G401.6 (cell line): ENCODE data around the gene SNCG.
"Not testable (repeated sequence)": the region's sequence is repeated elsewhere in the genome, so short reads cannot be mapped to it uniquely, and the experiment has no call there.

Experiments
- FAIRE-seq: peaks from 2 replicates; lab custom pipeline; 2012; peaks lifted over from hg19 to GRCh38; lab: Jason Lieb, UNC

SNCG gene

DNA sequence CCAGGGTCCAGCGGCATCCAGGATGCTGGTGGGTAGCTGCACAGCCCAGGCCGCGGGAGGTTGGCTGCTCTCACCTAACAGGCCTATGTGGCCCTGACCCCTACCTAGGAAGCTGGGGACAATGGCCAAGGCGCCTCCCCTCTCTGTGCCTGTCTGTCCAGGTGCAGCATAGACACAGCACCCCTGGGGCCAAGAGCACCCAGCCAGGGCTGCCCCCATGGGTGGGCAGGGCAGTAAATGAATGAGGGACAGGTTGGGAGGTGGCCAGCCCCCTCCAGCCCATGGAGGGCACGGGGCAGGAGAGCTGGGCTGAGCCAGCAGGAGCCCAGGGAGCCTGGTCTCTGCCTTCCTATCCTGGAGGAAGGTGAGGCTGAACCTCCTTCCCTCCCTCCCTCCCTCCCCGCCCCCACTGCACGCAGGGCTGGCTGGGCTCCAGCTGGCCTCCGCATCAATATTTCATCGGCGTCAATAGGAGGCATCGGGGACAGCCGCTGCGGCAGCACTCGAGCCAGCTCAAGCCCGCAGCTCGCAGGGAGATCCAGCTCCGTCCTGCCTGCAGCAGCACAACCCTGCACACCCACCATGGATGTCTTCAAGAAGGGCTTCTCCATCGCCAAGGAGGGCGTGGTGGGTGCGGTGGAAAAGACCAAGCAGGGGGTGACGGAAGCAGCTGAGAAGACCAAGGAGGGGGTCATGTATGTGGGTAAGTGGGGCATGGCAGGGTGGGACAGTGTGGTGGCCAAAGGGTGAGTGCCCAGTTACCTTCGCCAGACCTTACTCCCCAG is at the start of gene SNCG:
Gene SNCG (plus strand): TSS at position 484 of the 785 bp plus-strand sequence. CDS start 99 bp downstream, at position 583.
- FAIRE-seq, result no peak

DNA sequence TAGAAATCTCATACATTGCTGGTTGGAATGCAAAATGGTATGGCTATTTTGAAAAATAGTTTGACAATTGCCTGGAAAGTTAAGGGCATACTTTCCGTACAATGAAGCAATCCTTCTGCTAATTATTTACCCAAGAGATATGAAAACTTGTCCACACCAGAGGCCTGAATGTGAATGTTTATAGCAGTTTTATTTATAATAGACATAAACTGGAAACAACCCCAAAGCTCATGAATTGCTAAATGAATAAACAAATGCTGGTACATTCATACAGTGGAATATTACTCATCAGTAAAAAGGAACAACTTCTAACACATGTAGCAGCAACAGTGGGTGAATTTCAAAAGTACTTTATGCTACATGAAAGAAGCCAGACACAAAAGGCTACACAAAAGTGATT is 43.7 kb upstream of the SNCG start:
- no peak for FAIRE-seq

DNA sequence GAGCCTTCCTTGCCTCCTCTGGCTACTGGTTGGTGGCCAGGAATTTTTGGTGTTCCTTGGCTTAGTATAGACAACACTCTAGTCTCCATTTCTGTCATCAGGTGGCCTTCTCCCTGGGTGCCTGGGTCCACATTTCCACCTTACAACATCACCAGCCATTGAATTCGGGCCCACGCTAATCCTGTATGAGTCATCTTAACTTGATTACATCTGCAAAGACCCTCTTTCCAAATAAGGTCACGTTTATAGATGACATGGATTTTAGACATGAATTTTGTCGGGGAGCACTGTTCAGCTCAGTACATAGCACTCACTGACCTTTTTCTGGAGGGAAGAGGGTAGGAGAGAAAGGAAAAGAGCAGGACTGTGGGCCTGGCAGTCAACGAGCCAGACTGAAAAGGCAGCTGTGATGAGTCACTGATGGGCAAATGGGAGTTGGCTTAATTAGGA is 40.4 kb upstream of the SNCG start:
- FAIRE-seq, result no peak

DNA sequence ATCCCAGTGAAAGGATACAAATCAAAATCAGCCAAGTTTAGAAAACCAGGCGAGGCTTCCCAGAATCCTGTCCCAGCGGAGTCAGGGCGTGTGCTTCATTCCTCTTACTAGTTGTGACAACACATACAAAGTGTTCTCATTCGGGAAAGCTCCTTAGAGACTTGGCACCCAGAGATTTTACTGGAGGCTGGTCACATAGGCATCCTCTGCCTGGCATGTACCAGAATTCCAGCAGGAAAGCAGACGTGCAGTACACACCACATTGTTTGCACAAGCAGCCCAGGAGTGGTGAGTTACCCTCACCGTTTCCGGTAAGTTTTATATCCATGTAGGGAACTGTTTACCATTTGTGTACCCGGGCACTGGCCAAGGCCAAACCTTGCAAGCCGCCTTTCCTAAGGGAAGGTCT is 35.8 kb upstream of the SNCG start:
- FAIRE-seq, result no peak

DNA sequence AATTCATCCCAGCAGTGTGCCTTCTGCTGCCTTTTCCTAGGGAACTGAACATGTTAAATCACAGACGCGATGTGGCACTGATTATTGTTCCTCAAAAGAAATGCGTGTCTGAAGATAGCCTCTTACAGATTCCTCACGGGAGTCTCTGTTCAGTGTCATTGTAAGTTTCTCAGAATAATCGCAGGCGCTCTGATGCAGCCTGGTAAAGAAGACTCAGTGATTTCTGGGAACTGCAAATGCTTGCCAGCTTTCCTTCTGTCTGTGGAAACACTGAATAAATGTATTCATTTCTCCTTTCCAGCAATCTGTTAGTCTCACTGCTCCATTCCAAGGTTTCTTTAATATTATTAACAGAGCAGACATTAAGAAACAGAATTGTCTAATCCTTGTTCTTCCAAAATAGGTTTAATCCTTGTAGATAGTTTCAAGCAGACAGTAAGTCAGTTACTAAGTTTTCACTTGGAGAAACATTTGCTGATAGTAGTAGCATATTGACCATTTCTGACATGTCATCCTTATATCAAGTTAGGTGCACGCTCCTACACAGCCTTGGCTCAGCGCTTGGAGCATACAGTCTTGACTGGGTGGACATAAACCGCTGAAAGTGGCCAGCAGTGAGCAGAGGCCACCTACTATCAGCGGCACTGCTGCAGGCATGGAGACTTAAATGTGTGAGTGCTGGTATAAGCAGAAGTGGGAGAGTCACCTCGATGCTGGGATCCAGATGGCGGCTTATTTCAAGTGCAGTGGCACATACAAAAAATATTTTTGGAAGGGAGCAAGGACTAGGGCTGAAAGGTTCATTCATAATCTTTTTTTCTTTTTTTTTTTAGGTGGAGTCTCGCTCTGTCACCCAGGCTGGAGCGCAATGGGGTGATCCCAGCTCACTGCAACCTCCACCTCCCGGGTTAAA is 28.7 kb upstream of the SNCG start:
- FAIRE-seq, result no peak

DNA sequence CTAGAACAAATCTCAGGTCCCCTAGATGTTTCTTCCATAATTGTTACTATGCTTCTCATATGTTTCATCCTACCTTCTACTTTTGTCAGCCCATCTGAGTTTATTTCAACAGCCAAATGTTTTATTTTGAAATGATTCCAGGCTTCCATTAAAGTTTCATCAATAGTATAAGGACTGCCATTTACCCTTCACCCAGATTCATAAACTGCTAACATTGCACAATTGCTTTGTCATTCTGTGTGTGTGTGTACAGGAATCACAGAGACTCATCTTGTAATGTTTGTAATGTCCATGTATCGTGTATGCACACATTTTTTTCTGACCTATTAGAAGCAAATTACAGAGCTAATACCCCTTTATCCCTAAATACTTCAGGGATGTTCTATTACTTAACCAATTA is 26.5 kb upstream of the SNCG start:
- FAIRE-seq, result no peak

DNA sequence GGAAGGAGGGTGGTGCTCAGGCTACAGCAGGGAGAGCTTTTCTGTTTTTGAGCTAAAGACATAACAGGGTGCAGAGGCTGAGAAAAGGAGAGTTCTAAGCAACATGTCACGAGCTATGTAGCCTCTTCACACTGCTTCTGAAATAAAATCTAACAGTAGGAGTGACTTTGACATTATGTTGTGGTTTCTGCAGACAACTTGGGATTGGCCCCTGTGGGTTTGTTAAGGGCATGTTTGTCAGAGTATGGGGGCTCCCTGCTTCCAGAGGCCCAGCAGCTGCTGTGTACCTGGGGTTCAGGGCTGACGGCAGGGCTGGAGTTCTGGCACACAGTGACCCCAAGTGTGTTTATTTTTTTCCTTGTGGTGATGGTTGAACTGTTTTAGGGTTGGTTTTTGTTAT is 25.7 kb upstream of the SNCG start:
- FAIRE-seq, result no peak

DNA sequence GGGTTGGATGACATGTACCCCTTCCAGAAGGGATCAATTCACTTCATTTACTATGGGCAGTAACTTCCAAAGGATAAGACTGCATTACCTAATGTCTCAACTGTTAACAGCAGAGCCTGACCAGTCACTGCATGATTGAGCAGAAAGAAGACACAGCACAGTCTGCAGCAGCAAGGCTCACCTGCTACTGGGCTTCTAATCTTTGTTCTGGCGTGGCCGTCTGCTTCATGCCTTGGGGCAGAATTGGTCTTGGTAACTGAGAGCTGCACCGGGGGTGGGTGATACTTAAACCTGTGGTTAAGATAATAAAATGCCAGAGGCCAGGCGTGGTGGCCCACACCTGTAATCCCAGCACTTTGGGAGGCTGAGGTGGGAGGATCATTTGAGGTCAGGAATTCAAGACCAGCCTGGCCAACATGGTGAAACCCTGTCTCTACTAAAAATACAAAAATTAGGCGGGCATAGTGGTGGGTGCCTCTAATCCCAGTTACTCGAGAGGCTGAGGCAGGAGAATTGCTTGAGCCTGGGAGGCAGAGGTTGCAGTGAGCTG is 24.2 kb upstream of the SNCG start:
- not testable (repeated sequence) for FAIRE-seq

DNA sequence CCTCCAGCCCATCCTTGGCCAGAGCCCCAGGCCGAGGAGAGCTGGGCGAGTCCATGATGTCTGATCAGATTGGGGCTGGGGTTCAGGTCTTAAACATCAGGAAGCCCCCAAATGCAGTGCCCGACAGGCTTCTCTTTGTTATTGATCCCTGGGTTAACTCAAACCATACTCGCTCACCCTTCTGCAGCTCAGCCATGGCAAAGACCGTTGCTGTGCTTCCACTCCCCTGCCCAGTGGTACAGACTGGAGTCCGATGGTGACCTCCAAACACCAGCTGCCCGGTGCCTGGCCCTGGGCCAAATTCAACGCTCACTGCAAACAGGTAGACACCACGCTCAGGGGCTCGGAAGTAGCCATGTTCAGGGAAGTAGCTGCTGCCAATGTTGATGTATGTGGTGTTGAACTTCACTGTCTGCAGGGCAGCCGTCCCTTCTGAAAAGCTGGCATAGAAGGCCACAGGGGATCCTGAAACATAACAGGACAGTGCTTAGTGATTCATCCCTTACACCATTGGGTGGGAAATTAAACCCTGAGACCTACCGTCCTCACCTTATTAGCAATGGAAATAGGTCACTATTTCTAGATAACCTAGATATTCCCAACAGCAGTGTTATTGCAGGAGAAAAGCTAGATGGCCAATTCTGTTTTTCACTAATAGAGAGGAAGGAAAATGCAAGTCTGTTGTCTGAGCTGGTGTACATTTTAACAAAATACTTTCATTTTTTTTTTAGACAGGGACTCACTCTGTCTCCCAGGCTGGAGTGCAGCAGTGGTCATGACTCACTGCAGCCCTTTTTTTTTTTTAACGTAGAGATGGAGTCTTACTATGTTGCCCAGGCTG is 21.5 kb upstream of the SNCG start:
- no peak for FAIRE-seq

DNA sequence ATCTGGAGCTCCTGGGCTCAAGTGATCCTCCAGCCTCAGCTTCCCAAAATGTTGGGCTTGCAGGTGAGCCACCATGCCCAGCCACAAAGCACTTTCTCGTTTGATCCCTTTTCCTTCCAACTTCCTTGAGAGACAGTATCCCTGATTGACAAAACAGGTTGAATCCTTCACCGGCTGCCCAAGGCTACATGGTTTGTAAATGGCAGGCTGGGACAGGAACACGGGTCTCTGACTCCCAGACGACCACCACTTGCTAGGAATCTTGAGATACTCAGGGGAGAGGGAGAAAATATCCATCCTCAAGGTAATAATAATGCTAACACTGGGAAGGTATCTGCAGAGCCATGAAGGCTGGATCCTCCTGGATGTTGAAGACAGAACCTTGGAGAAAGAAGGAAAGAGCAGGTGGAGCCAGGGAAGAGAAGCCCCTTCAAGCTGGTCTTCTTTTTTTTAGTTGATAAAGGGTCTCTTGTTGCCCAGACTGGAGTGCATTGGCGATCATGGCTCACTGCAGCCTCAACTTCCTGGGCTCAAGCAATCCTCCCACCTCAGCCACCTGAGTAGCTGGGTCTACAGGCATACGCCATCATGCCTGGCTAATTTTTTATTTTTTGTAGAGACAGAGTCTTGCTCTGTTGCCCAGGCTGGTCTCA is 20.8 kb upstream of the SNCG start:
- no peak for FAIRE-seq

DNA sequence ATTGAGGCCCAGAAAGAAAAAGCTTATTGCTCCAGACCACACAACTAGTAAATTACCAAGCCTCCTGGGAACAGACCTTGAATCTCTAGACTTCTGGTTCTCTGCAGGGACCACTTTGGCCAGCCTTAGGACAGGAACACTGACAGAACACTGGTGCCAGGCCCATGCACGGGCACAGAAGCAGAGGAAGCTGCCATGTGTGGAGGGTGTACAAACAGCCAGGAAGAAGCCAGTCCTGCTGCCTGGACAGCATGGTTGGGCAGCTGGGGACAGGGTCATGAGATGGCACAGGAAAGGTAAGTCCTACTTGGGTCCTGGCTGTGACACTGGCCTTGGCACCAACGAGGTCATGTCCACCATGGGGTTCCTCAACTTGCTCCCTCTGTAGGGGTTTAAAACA is 20.1 kb upstream of the SNCG start:
- FAIRE-seq, result no peak

DNA sequence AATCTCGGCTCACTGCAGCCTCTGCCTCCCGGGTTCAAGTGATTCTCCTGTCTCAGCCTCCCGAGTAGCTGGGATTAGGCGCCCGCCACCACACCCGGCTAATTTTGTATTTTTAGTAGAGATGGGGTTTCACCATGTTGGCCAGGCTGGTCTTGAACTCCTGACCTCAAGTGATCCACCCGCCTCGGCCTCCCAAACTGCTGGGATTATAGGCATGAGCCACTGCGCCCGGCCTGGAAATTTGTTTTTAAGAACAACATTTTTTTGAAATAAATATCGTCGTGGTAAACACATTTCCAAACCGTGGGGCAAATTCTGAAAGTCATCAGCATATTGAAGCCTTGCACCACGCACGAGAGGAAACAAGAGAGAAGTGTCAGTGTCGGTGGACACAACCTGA is 18.3 kb upstream of the SNCG start:
- not testable (repeated sequence) for FAIRE-seq

DNA sequence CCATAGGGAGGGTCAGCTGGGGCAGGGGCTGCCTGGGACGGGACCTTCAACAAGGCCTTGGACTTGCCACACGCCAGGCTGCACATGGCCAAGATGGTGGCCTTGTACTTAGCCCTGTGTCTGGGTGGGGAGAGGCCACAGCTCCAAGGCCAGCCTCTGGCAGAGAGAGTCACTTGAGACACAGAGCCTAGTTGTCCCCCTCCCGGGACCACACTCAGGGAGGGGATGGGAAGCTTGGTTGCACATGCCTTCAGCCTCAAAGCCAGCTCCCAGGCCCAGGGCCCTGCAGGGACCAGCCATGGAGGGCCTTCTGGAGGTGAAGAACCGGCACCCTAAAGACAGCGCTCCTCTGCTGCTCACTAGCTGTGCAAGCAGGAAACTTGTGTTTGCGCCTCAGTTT is 17.7 kb upstream of the SNCG start:
- FAIRE-seq, result no peak

DNA sequence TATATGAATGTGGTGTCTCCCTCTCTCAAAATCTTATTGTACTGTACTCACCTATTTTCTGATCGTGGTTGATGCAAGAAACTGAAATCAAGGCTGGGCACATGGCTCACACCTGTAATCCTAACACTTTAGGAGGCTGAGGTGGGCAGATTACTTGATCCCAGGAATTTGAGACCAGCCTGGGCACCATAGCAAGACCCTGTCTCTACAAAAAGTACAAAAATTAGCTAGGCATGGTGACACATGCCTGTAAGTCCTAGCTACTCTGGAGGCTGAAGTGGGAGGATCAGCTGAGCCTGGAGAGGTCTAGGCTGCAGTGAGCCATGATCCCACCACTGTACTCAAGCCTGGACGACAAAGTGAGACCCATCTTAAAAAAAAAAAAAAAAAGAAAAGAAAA is 17.0 kb upstream of the SNCG start:
- no peak for FAIRE-seq

DNA sequence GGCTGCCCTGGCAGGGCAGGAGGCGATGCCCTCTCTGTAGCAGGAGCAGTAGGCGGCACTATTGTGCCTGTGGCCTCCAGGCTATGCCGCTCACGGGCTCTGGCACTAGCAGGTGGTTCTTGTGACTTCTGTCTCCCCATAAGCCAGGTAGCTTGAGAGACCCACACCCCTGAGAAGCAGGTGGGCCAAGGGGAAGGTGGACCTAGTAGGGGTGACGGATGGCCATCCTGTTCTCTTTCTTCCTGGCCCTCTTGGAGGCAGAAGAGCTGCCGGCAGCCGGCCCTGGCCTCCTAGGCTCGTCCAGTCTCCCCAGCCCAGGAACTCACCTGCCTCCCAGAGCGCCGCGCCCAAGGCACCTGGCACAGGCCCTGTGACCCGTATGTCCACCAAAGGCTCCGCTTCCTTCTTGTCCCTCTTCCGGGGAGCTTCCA is 16.4 kb upstream of the SNCG start:
- no peak for FAIRE-seq

DNA sequence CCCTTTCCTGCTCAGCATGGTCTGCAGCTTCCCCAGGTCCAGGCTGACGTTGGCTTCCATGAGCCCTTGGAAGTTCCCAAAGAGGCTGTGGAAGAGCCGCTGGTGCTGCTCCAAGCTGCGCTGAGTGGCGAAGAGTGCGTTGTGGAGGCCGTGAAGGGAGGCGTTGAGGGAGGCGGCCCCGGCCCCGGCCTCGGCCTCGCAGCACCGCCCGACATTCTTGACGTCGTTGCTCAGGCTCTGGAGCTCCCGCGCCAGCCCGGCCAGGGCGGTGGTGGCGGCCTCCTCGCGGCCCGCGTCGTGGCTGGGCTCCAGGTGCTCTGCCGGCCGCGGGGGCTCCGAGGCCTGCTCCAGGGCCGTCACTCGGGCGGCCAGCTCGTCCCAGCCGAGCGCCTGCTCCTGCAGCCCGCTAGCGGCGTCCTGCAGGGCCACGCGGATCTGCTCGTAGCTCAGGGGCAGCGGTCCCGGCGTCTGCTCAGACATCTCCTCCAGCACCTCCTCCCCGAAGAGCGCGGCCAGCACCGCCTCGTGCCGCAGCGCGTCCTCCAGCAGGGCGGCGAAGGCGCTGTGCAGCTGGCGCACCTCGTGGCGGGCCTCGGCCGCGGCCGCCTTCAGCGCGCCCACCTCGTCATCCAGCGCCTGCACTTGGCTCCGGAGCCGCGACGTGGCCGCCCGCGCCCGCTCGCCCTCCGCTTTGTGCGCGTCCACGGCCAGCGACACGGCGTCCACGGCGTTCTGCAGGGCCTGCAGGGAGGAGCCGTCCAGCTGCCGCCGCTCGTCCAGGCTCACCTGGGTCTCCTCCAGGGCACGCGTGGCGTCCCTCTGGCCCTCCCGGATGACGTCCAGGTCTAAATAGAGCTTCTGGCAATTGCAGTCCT is 15.7 kb upstream of the SNCG start:
- FAIRE-seq, result no peak

DNA sequence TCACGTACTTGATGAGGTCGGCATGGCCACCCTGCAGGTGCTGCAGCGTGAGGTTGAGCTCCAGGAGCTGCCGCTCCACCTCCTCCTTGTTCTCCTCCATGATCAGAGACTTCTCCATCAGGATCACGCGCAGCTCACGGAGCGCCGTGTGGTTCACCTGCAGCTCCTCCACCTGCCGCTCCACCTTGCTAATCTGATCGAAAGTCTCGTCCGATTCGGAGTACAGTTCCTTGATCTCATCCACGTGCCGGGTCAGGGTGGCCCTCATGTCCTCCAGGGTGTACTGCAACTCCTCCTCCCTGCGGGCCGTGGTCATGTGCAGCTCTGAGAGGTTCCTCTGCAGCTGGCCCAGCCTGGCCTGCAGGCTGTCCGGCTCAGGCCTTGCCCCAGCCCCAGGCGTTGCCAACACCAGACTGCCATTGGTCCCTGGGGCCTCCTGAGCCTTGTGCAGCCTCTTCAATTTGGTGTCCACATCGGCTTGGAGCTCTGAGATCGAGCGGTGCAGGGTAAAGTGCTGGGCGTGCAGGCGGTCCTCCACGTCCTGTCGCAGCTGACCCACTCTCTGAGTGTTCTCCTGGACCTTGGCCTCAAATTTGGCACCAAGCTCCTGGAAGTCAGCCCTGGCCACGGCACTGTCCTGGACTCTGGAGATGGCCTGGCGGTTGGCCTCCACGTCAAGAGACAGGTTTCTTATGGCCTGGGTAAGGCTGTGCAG is 14.9 kb upstream of the SNCG start:
- no peak for FAIRE-seq

DNA sequence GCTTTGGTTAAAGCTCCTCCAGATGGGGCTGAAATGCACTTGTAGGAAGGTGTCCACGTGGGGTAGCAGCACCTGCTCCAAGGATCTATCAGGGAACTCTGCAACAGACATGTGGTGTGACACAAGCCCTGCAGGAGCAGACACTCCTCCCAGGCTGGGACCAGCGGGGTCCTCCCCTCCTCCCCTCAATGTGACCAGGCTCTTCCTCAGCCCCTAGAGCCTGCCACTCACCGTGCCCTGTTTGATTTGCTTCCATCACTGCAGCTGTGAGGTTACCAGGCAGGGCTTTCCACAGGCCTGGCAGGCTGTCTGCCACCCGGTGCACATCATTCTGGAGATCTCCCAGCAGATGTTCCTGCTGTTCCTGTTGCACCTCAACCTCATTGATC is 14.4 kb upstream of the SNCG start:
- FAIRE-seq, result no peak

DNA sequence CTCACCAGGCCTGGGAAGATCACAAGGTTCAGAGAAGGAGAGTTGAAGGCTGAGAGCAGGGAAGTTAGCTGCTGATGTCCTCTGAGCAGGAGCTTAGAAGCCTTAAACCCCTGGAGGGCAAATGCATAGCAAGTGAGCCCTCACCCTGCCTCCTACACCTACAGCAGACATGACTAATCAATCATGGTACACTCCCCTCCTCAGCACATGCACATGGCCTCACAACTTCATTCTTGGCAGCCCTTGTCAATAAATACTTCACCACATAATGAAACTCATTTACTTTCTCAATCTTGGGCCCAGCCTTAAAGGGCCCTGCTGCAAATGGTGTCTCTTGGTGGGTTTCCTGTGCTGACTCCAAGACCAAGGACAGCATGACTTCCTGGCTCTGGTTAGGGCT is 13.9 kb upstream of the SNCG start:
- no peak for FAIRE-seq

DNA sequence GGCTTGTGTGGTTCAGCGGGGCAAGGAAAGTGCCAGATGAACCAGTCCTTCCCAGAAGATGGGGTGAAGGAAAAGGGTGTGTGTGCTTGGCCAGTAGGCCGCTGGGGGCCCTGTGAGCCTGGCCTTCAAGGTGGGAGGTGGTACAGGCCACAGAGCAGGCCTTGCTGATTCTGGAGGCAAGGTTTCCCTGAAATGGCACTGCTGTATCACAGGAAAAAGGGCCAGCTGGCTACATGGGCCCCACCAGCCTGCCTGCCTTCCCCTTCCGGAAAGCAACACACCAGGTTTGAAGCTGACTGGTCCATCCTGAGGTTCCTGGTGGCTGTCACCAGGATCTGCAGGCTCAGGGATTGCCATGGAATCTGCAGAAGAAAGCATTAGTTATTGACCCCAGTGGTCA is 13.5 kb upstream of the SNCG start:
- no peak for FAIRE-seq
